CD4-positive, alpha-beta T cell treated with Interleukin-4 for 1 hour (primary cell): Measurements from ENCODE around the gene CCDC142.

Experiments used
- DNase-seq, 2 donors: peaks; one replicate each; pipeline ENCODE4 v3.0.0-alpha.2; 2020 to 2022

Gene CCDC142, protein sequence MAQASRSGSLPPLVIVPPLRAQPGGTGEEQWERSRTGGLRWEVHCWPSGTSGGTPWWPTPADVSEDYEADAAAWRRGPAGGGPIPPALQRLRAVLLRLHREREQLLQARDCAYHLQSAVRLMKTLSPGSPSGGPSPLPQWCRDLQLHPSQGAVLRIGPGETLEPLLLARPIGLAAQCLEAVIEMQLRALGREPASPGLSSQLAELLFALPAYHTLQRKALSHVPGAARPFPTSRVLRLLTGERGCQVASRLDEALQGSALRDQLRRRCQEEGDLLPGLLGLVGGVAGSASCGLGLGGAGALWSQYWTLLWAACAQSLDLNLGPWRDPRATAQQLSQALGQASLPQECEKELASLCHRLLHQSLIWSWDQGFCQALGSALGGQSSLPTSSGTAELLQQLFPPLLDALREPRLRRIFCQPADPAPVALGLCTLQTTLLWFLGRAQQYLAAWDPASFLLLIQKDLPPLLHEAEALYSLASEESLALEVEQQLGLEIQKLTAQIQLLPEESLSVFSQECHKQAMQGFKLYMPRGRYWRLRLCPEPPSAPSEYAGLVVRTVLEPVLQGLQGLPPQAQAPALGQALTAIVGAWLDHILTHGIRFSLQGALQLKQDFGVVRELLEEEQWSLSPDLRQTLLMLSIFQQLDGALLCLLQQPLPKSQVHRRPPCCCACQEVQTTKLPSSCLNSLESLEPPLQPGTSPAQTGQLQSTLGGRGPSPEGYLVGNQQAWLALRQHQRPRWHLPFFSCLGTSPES

DNA sequence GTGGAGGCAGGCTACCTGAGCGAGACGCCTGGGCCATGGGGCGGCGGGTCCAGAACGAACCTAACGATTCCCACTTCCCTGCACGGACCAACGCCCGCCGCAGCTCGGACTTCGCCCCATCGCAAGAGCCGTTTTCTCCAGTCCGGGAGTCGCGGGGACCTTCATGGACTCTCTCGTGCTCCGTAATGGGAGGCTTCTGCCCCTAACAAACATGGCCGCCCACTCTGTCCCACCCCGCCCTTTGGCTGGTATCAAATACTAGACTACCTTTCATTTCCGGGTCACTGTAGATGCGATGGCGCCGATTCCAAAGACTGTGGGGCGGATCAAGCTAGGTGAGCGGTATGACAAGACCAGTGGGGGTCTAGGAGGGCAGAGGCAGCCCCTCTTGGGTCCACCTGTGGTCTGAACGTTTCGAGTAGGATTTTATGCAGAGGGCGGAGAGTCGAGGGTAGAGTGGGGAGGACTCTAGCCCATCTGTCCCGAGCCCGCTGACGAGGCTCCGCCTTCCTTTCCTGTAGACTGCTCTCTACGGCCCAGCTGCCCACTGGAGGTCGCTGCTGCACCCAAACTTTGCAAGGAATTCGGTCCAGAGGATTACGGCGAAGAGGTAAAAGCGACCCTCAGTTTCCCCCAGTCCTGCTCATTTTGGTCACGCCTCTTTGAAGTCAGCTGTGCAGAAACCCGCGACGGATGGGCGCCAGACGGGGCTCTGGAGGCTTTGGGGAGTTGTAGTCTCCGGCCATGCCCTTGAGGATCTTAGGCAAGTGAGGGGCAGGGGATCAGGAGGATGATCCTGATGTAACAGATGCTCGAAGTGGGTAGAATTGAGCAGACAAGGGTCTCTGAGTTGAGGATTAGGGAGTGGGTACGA lies at the start of gene CCDC142, which contains the start of gene TTC31:
Gene CCDC142, minus strand, starts transcription at position 198 of the 874 bp plus-strand sequence. Its CDS starts 161 bp downstream, at position 37.
Gene TTC31, plus strand, starts transcription at position 281 of the 874 bp plus-strand sequence. Its CDS starts 15 bp downstream, at position 296.
- peak; percentile 95 to 96 for DNase-seq

DNA sequence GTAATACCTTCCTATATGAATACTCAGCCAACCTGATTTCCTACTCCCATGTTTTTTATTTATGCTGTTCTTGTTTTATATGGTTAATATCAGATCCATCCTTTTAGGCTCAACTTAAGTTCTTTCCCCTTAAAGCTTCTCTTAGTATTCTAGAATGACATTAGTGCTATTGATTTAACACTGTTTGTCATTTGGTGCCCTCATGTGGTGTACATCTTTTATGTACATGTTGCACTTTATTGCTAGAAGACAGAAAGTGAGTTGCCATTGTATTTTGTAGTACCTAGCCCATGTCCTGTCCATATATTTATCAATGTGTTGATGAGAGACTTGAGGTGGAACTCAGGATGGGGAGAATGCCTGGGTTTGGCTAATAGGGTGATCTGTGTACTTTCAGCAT lies 49.4 kb upstream of the CCDC142 start:
- peak in 1 of 2 donors; percentile 66 for DNase-seq

DNA sequence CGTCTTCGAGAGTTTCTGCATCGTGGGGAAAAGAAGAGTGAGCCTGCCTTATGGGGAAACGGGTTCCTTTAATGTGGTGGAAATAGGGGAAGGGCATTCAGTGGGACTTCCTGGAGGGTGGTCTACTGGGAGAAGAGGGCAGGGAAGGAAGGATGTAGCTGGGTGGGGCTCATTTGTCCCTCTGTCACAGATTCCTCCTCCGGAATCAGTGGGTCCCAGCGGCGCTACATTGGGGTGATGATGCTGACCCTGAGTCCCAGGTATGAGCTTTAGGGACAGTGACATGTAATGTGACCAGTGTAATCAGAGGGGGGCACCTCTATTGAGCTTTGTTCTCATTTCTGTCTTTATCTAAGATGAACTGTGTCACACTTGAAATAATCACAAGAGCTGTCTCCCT lies 48.9 kb upstream of the CCDC142 start:
- DNase-seq, result no peak

DNA sequence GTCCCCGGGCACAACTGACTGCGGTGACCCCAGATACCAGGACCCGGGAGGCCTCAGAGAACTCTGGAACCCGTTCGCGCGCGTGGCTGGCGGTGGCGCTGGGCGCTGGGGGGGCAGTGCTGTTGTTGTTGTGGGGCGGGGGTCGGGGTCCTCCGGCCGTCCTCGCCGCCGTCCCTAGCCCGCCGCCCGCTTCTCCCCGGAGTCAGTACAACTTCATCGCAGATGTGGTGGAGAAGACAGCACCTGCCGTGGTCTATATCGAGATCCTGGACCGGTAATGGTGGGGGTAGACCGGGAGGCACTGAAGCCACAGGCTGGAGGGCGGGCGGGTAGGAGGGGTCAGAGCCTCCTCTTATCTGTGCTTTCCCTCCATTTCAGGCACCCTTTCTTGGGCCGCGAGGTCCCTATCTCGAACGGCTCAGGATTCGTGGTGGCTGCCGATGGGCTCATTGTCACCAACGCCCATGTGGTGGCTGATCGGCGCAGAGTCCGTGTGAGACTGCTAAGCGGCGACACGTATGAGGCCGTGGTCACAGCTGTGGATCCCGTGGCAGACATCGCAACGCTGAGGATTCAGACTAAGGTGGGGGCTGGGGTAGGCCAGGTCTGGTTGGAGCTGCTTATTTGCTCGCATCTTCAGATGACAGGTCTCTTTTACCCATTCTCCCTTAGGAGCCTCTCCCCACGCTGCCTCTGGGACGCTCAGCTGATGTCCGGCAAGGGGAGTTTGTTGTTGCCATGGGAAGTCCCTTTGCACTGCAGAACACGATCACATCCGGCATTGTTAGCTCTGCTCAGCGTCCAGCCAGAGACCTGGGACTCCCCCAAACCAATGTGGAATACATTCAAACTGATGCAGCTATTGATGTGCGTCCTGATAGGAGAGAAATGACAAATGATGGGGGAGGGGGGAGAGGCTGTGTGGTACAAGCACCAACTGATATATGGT lies 47.7 kb upstream of the CCDC142 start:
- DNase-seq, result peak; percentile 68 to 70

DNA sequence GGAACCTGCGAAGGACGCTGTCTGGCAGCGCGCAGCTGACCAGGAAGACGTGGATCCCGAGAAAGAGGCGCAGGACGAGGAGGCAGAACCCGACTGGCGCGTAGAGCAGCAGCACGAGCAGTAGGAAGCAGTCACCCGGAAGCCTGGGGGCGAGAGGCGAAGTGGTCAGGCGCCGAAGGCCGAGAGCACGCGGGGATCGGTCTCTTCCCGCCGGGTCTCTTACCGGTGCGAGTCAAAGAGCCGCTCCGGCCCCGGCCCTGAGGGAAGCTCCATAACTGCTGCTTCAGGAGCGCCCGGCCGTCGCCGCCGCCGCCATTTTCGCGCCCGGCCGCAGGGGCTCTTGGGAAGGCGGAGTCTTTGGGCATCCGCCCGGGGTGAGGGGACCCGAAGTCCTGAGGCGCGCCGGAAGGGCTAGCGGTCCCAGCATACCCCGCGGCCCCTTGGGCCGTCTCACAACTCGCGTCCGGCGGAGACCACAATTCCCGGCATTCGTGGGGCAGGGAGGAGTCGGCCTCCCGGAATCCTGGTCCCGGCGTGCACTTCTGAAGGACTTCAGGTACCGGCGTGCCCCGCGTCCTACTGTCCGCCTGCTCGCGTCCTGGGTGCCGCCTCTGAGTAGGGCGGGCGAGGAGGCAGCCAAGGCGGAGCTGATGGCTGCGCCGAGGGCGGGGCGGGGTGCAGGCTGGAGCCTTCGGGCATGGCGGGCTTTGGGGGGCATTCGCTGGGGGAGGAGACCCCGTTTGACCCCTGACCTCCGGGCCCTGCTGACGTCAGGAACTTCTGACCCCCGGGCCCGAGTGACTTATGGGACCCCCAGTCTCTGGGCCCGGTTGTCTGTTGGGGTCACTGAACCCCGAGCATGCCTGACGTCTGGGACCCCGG lies 46.8 kb upstream of the CCDC142 start, which contains the start of the genes AUP1 and HTRA2:
Gene AUP1, minus strand, starts transcription at position 350 of the 882 bp plus-strand sequence. Its CDS starts 77 bp downstream, at position 273.
Gene HTRA2, plus strand, starts transcription at position 577 of the 882 bp plus-strand sequence. Its CDS starts 74 bp downstream, at position 651.
- peak; percentile 90 to 95 for DNase-seq

DNA sequence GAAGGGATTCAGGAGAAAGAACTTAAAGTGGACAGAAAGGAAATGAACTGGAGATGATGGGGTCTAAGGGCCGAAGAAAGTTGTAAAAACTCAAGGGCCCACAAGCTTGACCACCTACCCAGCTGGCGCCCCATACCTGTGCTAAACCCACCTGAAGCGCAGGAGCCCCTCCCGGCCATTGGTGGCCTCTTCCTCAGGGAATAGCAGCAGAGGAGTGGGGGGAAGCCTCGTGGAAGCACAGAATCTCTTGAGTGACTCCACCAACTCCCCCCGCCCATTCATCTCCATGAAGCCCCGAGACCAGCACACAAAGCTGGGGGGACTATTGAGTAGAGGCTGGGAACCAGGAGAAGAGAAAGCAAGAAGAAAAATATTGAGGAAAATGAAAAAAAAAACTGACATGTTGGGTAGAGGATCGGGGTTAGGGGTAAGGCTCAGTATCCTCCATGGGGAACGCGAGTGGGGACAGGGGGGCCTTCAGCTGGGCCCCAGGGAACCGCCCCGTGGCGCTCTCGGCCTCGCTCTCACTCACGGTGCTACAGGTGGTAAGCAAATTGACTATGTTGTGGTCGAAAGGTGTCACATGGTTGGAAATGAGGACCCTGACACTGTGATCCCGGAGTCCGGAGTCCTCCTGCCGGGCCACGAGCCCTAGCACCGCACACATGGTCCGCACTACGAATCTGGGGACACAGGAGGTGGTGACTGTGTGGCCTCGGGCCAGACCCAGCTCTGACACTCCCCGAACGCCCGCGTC lies 46.0 kb upstream of the CCDC142 start:
- no peak for DNase-seq

DNA sequence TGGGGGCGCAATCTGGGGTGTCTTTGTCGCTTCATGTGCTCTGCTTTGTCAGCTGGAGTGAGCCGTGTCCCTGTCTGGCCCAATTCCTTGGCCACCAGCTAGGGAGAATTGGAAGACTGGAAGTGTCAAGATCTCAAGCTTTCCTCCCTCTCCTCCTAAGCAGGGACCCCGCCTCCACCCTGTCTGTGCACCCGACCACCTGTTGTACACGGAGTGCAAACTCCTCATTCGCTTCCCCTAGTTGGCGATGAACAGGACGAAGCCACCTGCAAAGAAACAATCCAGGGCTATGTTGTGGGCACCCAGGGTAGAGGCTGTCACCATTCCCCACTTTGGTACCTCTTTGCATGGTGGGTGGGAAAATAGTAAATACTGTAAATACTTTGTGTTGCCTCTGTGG lies 44.9 kb upstream of the CCDC142 start:
- no peak for DNase-seq

DNA sequence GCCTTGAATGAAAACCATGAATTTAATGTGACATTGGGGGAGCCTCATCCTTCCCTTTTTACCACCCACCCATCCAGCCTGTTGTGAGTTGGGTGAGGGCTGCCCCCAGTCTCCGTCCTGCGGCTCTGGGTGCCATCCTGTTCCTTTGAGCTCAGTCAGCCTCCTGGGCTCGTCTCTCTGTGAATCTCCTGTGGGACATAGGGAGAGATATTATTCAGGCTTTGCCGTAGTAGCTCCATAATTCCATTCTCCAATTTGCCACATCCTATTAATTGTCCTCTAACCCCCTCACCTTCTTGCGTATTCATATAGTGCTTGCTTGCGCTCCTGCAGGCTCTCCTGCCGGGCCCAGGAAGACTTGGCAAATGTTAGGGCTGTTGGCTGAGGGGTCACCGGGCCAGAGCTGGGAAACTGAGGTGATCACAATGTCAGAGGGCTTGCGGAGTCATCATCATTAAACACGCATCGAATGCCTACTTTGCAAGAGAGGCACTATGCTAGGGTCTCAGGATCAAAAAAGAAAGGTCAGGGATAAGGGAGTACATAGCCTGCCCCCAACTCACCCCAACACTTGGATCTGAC lies 43.9 kb upstream of the CCDC142 start:
- DNase-seq, result no peak

DNA sequence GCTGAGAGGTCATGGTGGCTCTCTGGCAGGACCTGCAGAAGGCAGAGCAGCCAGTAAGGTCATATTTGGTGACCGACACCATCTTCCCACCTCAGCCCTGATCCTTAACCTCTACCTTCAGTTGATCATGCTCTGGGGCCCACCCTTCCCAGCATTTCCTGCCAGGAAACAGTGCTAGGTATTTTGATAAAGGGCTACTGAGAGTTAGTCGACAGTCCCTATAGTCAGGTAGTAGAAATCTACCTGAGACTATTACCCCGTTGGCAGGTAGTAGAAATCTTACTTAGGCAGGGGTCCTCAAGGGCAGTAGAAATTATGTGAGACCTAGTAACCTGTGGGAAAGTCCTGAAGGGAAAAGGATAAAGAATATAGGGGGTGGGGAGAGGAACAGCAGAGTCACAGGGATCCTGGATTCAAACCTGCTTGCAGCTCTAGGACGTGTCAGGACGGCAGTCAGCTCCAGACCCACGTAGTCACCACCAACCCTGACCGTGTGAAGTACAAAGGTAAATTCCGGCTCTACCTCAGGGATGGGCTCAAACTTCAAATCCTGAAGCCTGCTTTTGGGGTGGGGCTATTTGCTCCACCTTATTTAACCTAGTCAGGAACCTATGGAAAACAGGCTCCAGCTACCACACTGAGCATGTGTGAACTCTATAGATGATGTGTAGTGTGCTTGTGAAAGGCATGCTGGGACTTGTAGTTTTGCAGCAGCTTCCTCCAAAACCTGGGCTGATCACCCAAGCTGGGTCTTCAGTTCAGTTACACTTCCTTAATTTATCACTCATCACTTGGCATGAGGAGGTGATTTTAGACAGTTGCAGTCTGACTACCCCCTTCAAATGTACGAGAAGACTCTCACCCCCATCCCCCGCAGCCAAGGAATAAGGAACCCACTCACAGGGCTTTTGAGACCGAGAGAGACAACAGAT lies 43.2 kb upstream of the CCDC142 start, which contains the start of gene DQX1:
Gene DQX1, minus strand, starts transcription at position 515 of the 932 bp plus-strand sequence. Its CDS starts 502 bp downstream, at position 13.
- peak; percentile 51 to 68 for DNase-seq

DNA sequence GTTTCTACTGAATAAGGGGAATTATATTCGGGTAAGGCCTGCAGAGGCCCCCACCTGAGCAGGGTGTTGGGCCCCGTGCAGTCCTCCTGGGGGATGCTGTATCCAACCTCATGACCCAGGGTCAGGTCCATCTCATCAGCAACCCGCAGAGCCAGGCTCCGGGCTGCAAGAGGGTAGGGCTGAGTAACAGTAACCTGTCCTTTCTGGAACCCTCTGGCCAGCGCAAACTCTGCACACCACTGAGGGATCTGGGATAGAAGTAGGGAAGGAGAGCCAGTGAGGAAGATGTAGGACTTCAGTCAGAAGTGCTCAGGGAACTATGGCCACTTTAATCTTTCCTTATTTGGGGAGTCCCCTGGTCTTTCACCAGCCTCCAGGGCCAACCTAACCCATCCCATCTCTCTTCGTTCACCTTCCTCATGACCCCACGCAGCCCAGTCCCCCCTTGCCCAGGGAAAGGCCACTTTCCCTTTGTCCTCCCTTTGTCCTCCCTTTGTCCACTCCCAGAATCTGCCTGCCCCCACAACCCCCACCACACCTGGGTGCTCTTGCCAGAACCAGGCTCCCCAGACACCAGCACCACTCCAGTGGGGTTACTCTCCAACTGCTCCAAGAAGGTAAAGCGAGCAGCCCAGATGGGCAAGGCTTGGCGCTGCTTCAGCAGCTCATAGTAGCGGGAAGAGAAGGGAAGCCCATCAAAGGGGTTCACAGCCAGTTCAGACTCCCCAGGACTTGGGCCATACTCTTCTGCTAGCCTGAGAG lies 42.3 kb upstream of the CCDC142 start:
- DNase-seq, result no peak

DNA sequence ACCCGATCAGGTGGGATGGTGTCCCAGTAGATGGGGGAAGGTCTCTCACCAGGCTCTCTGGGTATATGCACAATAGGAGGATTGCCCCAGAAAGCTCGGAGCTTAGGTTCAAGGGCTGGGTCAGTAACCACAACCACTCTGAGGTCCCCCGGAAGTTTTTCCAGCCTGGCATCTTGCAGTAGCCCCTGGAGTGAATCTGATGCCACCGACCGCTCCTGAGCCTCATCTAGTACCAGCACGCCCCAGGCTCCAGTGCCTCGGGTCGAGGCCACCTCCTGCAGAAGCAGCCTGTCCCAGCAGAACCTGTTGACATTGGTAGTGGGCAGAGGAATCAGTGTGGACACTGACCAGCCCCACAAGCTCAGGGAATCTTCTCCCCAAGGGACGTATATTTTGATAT lies 41.2 kb upstream of the CCDC142 start:
- DNase-seq, result no peak

DNA sequence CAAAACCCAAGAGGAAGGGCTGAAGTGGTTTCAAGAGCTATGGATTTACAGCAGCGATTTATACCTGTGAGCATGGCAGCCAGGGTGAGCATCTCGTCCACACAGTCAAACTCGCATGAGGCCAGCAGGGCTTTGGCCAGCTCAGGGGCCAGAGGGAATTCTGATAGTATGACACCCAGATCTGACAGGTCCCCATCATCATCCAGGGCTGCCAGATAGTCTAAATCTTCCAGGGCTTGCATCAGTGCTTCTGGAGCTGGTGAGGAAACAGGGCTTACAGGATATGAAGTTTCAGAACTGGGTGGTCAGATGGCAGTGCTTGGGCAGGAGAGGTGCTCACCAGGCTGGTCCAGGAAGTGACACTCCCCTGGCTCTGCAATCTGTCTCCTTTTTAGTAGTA lies 39.7 kb upstream of the CCDC142 start:
- no peak for DNase-seq

DNA sequence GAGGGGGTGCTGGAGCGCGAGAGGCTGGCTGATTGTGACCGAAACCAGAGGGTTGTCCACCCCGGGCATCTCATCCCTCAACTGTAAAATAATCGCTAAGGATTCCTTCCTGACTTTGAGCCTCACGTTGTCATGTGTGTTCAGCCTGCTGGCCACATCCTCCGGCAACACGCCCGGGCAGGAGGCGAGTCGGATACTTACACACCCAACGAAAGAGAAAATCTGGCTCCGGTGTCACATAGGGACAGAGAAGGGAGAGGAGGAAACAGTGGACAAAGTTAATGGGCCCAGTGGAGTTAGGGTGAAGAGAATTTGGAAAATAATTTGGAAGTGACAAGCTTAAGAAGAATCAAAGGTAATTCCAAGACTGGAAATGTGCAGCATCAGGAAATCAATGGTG lies 33.9 kb upstream of the CCDC142 start:
- DNase-seq, result no peak

DNA sequence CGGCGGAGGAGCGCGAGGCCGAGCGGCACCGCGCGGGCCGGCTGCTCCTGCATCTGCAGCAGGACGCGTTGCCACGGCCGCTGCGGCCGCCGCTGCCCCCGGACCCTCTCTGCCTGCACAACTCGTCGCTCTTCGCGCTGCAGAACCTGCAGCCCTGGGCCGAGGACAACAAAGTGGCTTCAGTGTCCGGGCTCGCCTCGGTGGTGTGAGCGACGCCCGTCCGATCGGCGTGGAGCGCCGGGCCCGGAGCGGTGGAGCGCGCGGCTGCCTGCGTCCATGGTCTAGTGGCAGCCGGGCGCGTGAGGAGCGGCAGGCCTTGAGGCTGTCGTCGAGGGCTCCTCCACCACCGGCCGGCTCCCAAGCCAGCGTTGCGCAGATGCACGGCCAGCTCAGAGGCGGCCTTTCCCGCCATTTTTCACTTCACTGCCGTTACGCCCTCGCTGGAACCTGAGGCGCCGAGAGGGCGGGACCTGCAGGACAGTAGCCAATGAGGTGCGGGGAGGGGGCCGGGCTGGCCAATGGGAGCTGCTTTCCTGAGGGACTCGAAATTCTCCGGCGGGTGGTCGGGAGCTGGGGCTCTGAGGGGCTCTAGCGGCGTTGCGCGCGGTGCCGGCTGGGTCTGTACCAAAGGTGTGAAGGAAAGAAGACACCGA lies 33.3 kb upstream of the CCDC142 start:
- DNase-seq, result peak; percentile 80

DNA sequence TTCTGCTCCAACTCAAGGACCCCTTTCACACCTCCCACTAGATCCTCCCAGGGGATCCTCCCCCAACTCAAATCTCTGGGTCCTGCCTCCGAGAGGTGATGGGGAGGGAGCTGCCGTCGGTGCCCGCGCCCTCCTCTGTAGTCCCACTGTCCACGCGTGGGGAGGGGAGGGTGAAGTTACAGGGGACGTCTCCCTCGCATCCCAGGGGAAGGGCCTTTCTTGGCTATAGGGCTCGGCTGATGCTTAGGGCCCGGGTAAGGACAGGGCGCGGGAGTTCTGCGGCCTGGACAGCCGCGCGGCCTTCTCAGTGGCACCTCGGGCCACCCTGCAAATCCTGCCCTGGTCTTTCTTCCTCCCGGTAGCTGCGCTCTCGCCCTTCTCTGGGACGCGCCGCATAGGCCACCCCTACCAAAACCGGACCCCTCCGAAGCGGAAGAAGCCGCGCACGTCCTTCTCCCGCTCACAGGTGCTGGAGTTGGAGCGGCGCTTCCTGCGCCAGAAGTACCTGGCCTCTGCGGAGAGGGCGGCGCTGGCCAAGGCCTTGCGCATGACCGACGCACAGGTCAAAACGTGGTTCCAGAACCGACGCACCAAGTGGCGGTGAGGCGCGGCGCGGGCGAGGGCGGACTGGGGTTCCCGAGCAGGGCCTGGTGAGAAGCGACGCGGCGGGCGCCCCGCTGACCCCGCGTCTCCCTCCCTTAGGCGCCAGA lies 32.6 kb upstream of the CCDC142 start:
- no peak for DNase-seq
